SHP77 (cell line): Measurements from ENCODE around the gene EMC1.
"Not testable (repeated sequence)": the region's sequence is repeated elsewhere in the genome, so short reads cannot be mapped to it uniquely, and the experiment has no call there.

Source experiments
- DNase-seq, 2 experiments: peaks; one replicate each; lab custom pipeline; 2025; lab: John Stamatoyannopoulos, UW

The EMC1 gene

GRCh38 chr1:19189270-19189669, 62.1 kb downstream of the EMC1 start:
- DNase-seq: no peak

GRCh38 chr1:19187852-19188251, 63.5 kb downstream of the EMC1 start:
- no peak for DNase-seq

GRCh38 chr1:19186001-19186400, 65.3 kb downstream of the EMC1 start:
- no peak for DNase-seq

- no peak for DNase-seq
Measured at GRCh38 chr1:19182223-19182622, 69.1 kb downstream of the EMC1 start.

GRCh38 chr1:19180265-19180657, 71.1 kb downstream of the EMC1 start:
- not testable (repeated sequence) for DNase-seq

DNA sequence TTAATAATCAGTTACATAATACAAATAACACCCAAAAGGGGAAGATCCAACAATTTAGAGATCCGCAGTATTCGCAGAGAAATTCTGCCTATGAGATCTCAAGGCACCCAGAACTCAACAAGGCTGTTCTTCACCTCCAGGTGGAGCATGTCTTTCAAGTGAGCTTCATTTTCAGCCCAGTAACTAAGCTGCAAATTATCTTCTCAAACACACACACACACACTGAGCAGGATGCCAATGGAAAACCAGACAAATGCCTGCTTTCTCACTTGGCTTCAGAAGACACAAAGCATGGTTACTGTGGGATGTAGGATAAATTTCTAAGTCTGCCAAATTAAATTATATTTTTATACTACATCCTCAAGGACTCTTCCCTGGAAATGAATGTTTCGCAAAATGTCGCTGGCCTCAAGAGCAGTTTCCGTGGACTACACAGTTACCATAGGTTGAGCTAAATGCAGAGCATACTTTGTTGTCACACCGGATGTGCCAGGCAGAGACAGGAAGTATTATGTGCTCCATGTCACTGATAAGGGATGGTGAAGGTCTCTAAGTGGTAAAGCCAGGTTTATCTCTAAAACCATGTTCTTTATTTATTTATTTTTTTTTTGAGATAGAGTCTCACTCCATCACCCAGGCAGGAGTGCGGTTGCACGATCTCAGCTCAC, 71.6 kb downstream of the EMC1 start:
- no peak for DNase-seq

DNA sequence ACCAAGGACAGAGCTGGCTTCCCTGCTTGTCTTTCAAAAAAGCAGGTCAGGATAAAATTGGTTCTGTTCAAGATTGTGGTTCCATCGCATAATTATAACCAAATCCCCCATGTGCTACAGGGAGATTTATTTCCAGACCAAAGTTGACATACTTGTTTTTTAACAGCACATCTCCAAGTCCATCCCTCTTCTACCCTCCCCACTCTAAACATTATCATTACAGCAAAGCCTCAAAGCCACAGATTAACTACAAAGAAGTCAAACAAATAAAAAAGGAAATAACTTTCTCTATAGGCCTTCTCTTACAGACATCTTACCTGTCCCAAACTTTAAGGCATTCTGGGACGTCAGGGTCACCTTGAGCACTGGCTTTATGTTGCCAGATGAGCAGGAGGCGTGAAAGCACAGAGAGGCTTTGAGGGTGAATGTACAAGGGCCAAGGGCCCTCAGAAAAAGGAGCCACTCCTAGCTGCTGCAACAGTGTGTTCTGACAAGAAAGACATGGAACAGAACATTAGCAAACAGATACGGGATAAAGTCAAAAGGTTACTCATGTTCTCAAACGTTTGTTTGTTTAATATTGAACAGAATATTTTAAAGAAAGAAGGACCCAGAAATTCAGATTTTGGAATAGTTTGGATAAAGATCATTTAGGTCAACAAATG, 72.5 kb downstream of the EMC1 start:
- DNase-seq: no peak

GRCh38 chr1:19177811-19178210, 73.5 kb downstream of the EMC1 start:
- DNase-seq: no peak

GRCh38 chr1:19169642-19170041, 81.7 kb downstream of the EMC1 start:
- no peak for DNase-seq

- DNase-seq: no peak
Measured at GRCh38 chr1:19167140-19167539, 84.2 kb downstream of the EMC1 start.

DNA sequence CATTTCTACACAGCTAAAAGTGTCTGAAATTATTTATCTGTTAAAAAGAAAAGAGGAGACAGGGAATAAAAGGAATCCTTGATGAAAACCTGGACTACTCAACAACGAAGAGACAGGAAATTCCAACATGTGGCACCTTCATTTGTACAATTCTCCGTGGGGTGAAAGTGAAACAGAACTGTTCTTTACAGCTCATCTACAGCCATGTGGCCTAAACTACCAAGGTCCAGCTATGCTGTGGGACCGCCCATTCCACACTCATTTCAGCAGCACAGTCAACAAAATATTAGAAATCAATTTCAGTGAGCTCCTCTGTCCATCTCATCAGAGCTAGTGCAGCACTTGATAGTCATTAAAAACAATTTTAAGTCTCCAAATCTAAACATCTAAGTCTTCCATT, 85.3 kb downstream of the EMC1 start:
- DNase-seq: no peak
